ENCODE results near the gene MTG1.

- no peak for TF ChIP-seq CTCF (IDR thresholded peaks at IDR 0.05)
- no peak for TF ChIP-seq POLR2A (IDR thresholded peaks at IDR 0.05)
Observed at GRCh38 chr10:133347710-133348517, 46.0 kb upstream of the MTG1 start.
